ENCODE data around the gene FOXP1. TPM values are rescaled to one million over a fixed set of nuclear protein-coding genes. Genes with fewer than 3 reads are reported as not detected.

The FOXP1 gene
- total RNA-seq, 1 donor from 2014 or later, result 27.3 TPM

DNA sequence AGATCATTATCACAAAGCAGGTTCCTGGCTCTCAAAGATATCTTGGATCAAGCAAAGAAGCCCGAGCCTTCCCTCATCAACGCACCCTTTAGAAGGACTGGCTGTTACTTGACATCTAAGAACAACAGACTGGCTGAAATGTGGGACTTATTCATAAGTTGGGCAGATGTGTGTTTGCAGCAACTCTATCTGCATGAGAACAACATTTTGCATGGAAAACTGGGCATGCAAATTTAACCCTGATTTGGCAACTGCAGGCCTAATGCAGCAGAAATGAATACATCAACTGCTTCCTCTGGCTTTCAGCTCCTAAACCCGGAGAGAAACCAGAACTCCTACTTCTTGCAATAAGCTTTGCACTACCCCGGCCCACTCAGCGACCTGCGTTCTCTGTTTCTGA, 35.0 kb upstream of the FOXP1 start:
- H2AFZ ChIP-seq (replicated peaks), result no peak overlapping the region
- H3K4me3 ChIP-seq, result no peak overlapping the region
- H3K4me3 Mint-ChIP-seq, result no peak overlapping the region
- H3K79me2 ChIP-seq (ENCODE audit: low read depth), result no peaks in the 10 kb centered on the region
- H3K9me3 Mint-ChIP-seq, result no peaks in the 10 kb centered on the region
- H3K9ac ChIP-seq, result no peak overlapping the region
- H3K27me3 ChIP-seq, result no peaks in the 10 kb centered on the region
- no peaks in the 10 kb centered on the region for H4K20me1 ChIP-seq (ENCODE audit: low read depth)
- H3K4me1 Mint-ChIP-seq, result peaks cover 3% of the 10 kb centered on the region
- H3F3A ChIP-seq (ENCODE audit: low read depth), result no peaks in the 10 kb centered on the region
- TF ChIP-seq EZH2phosphoT487 (IDR thresholded peaks at IDR 0.05) (no peak), EZH2 (IDR thresholded peaks at IDR 0.05) (no peak)
- no peak overlapping the region for H3K27ac Mint-ChIP-seq
- no peak for DNase-seq (ENCODE audit: low spot score)
- no peaks in the 10 kb centered on the region for H3K9me3 ChIP-seq (ENCODE audit: low read depth)
- no peaks in the 10 kb centered on the region for H3K4me1 ChIP-seq
- no peak overlapping the region for H3K4me2 ChIP-seq
- H3K27ac ChIP-seq, result no peak overlapping the region
- H3K27me3 Mint-ChIP-seq (ENCODE audit: insufficient read depth, low read depth), result no peaks in the 10 kb centered on the region
- H3K36me3 Mint-ChIP-seq, result no peaks in the 10 kb centered on the region
- no peaks in the 10 kb centered on the region for H3K36me3 ChIP-seq

DNA sequence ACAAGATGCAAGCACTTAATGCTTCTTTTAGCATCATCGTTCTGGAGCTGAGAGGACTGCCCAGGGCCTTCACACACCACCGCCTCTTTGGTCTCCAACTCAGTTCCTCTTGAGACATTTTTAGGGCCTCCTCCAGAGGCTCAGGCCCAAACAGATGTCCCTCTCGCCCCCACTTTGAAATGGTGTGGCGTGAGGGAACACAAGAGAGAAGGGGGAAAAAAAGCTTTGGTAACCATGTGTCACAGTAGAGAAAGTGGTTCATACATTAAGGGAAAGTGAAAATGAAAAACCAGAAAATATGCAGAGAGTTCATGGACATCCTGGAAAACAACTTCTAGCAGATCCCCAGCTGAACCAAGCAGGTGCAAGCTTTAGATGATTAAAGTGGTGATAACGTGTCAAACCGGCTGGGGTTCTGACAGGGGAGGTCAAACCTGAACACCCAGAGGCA, 33.1 kb upstream of the FOXP1 start:
- H3K27me3 Mint-ChIP-seq (ENCODE audit: insufficient read depth, low read depth), result no peaks in the 10 kb centered on the region

DNA sequence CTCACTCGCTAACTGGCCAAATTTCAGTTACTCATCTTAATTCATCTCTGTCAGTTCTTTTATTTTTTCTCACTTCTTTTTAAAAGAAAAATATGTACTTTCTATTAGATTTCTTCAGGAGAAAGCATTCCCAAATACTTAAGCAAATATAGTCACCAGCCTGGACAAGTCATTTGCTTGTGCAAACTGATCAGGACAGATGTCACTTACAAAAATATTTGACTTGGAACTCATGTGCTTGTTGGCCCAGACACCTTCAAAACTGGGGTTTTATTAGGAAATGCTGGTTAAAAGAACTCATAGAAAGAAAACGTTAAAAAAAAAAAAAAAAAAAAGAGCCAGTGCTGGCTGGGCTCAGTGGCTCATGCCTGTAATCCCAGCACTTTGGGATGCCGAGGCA, 31.3 kb upstream of the FOXP1 start:
- Mint-ChIP-seq H3K27me3 (ENCODE audit: insufficient read depth, low read depth) (no peaks in the 10 kb centered on the region), H3K4me1 (peaks cover 3% of the 10 kb centered on the region), H3K27ac (no peak overlapping the region), H3K36me3 (no peaks in the 10 kb centered on the region), H3K9me3 (no peaks in the 10 kb centered on the region), H3K4me3 (no peak overlapping the region)
- Histone ChIP-seq H3K4me1 (no peaks in the 10 kb centered on the region), H3K27me3 (no peaks in the 10 kb centered on the region), H3K27ac (no peak overlapping the region), H2AFZ (replicated peaks) (no peak overlapping the region), H4K20me1 (ENCODE audit: low read depth) (no peaks in the 10 kb centered on the region), H3F3A (ENCODE audit: low read depth) (no peaks in the 10 kb centered on the region), H3K4me2 (no peak overlapping the region), H3K9ac (no peak overlapping the region), H3K36me3 (no peaks in the 10 kb centered on the region), H3K79me2 (ENCODE audit: low read depth) (no peaks in the 10 kb centered on the region), H3K4me3 (no peak overlapping the region), H3K9me3 (ENCODE audit: low read depth) (no peaks in the 10 kb centered on the region)
- TF ChIP-seq EZH2 (IDR thresholded peaks at IDR 0.05), result no peak
- TF ChIP-seq, protein P1, sequence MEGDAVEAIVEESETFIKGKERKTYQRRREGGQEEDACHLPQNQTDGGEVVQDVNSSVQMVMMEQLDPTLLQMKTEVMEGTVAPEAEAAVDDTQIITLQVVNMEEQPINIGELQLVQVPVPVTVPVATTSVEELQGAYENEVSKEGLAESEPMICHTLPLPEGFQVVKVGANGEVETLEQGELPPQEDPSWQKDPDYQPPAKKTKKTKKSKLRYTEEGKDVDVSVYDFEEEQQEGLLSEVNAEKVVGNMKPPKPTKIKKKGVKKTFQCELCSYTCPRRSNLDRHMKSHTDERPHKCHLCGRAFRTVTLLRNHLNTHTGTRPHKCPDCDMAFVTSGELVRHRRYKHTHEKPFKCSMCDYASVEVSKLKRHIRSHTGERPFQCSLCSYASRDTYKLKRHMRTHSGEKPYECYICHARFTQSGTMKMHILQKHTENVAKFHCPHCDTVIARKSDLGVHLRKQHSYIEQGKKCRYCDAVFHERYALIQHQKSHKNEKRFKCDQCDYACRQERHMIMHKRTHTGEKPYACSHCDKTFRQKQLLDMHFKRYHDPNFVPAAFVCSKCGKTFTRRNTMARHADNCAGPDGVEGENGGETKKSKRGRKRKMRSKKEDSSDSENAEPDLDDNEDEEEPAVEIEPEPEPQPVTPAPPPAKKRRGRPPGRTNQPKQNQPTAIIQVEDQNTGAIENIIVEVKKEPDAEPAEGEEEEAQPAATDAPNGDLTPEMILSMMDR (IDR thresholded peaks at IDR 0.05), result no peak
- no peak for TF ChIP-seq EZH2phosphoT487 (IDR thresholded peaks at IDR 0.05)
- no peak for DNase-seq (ENCODE audit: low spot score)

More for the DNA sequence above, 33.1 kb upstream of the FOXP1 start:
- no peaks in the 10 kb centered on the region for H3K9me3 Mint-ChIP-seq
- no peak overlapping the region for H3K27ac Mint-ChIP-seq
- Histone ChIP-seq H3F3A (ENCODE audit: low read depth) (no peaks in the 10 kb centered on the region), H3K27ac (no peak overlapping the region), H2AFZ (replicated peaks) (no peak overlapping the region), H3K9me3 (ENCODE audit: low read depth) (no peaks in the 10 kb centered on the region), H3K36me3 (no peaks in the 10 kb centered on the region), H3K4me2 (no peak overlapping the region), H3K4me1 (no peaks in the 10 kb centered on the region), H3K9ac (no peak overlapping the region), H3K4me3 (no peak overlapping the region), H4K20me1 (ENCODE audit: low read depth) (no peaks in the 10 kb centered on the region), H3K27me3 (no peaks in the 10 kb centered on the region), H3K79me2 (ENCODE audit: low read depth) (no peaks in the 10 kb centered on the region)
- DNase-seq (ENCODE audit: low spot score), result no peak
- H3K4me3 Mint-ChIP-seq, result no peak overlapping the region
- H3K36me3 Mint-ChIP-seq, result no peaks in the 10 kb centered on the region
- peaks cover 3% of the 10 kb centered on the region for H3K4me1 Mint-ChIP-seq
- no peak for TF ChIP-seq EZH2 (IDR thresholded peaks at IDR 0.05)
- TF ChIP-seq EZH2phosphoT487 (IDR thresholded peaks at IDR 0.05), result no peak
- TF ChIP-seq, protein P1 (IDR thresholded peaks at IDR 0.05), result no peak

DNA sequence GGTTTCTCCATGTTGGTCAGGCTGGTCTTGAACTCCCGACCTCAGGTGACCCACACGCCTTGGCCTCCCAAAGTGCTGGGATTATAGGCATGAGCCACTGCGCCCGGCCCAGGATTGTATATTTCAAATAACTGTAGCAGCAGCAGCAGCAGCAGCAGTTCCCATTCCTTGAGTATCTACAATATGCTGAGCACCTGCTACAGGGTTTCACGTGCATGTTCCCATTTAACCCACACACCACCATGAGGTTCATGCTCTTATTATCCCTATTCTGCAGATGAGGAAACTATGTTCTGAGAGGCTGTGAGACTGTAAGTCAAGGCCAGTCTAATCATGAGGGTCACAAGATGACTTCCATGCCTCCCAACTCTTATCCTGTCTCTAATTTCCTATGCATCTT, 30.9 kb upstream of the FOXP1 start:
- Mint-ChIP-seq H3K27ac (no peak overlapping the region), H3K27me3 (ENCODE audit: insufficient read depth, low read depth) (no peaks in the 10 kb centered on the region), H3K4me3 (no peak overlapping the region), H3K4me1 (peaks cover 3% of the 10 kb centered on the region), H3K36me3 (no peaks in the 10 kb centered on the region), H3K9me3 (no peaks in the 10 kb centered on the region)
- no peaks in the 10 kb centered on the region for H3K9me3 ChIP-seq (ENCODE audit: low read depth)
- H3F3A ChIP-seq (ENCODE audit: low read depth), result no peaks in the 10 kb centered on the region
- H3K4me3 ChIP-seq, result no peak overlapping the region
- H3K36me3 ChIP-seq, result no peaks in the 10 kb centered on the region
- no peaks in the 10 kb centered on the region for H3K27me3 ChIP-seq
- no peak for DNase-seq (ENCODE audit: low spot score)
- no peak for TF ChIP-seq EZH2phosphoT487 (IDR thresholded peaks at IDR 0.05)
- TF ChIP-seq, protein P1 (IDR thresholded peaks at IDR 0.05), result no peak
- TF ChIP-seq EZH2 (IDR thresholded peaks at IDR 0.05), result no peak
- H3K9ac ChIP-seq, result no peak overlapping the region
- H4K20me1 ChIP-seq (ENCODE audit: low read depth), result no peaks in the 10 kb centered on the region
- no peak overlapping the region for H2AFZ ChIP-seq (replicated peaks)
- no peaks in the 10 kb centered on the region for H3K79me2 ChIP-seq (ENCODE audit: low read depth)
- H3K27ac ChIP-seq, result no peak overlapping the region
- no peaks in the 10 kb centered on the region for H3K4me1 ChIP-seq
- no peak overlapping the region for H3K4me2 ChIP-seq

Measured in neural progenitor cell (in vitro differentiated cells).